GM12875 (cell line): ENCODE measurements around the gene SORD.

Source experiments
- H3K4me3 ChIP-seq: one replicate; pipeline ENCODE4 v1.5.1; 2011; ENCODE audit warnings: low read depth, low read length, control low read depth
- CTCF ChIP-seq: IDR thresholded peaks from 2 replicates; pipeline ENCODE4 v1.5.1; 2011; ENCODE audit warnings: low read depth, mild to moderate bottlenecking, control low read depth, inconsistent platforms, low read length, moderate library complexity, borderline replicate concordance; ENCODE audit not compliant: insufficient read depth

The SORD gene

GRCh38 chr15:45126535-45127158, 103.7 kb downstream of the SORD start:
- TF ChIP-seq CTCF: peak; percentile 66
- no peak overlapping the region for H3K4me3 ChIP-seq
